ENCODE results near the gene ANKH.

DNA sequence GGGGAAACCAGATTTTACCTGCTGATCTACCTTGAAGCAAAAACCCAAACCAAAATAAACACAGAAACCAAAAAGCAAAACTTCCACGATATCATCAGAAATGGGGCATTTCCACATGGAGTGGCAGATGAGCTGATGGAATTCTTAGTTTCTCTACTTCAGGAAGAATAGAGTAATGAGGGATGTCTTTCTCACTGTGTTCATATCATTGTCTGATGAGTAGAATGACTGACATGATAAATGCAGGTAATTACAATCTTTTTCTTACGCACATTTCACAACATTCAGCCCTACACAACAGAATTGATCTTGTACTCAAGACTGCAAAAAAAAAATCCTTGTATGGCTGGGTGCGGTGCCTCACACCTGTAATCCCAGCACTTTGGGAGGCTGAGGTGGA is 23.2 kb upstream of the ANKH start:
- no peak for TF ChIP-seq CTCF (IDR thresholded peaks at IDR 0.05 in 2 of 3, conservative IDR thresholded peaks at IDR 0.05 in 1 of 3; ENCODE audit: borderline replicate concordance in 1 of 3, insufficient read depth in 1 of 3, low read depth in 2 of 3, low read length in 2 of 3)
- TF ChIP-seq POLR2A (IDR thresholded peaks at IDR 0.05; ENCODE audit: borderline replicate concordance, extremely low read depth, insufficient read depth, insufficient read length) = no peak
- TF ChIP-seq CEBPB (IDR thresholded peaks at IDR 0.05; ENCODE audit: low read depth) = no peak
